ENCODE results near the gene CADM1. TPM values are rescaled to one million over a fixed set of nuclear protein-coding genes. Genes with fewer than 3 reads are reported as not detected.

The CADM1 gene
- total RNA-seq, 1 donor from 2014 or later, result 51.1 TPM

GRCh38 chr11:115126092-115126491, 378.1 kb downstream of the CADM1 start:
- intact Hi-C loops (cut with micrococcal nuclease), result no loop called here
- H3K9me3 ChIP-seq (replicated peaks), result no peaks in the 10 kb centered on the region
- no peak for TF ChIP-seq CTCF (IDR thresholded peaks at IDR 0.05; ENCODE audit: borderline replicate concordance)
- no peak for DNase-seq
- H3K4me1 ChIP-seq, result no peaks in the 10 kb centered on the region
- H3K4me3 ChIP-seq, result no peak overlapping the region
- H3K36me3 ChIP-seq, result no peaks in the 10 kb centered on the region
- peaks cover 11% of the 10 kb centered on the region for H3K27me3 ChIP-seq (ENCODE audit: low read depth)
- no peak overlapping the region for H3K27ac ChIP-seq (replicated peaks)

GRCh38 chr11:115124786-115125185, 379.4 kb downstream of the CADM1 start:
- Histone ChIP-seq H3K9me3 (replicated peaks) (no peaks in the 10 kb centered on the region), H3K4me3 (no peak overlapping the region), H3K27me3 (ENCODE audit: low read depth) (peaks cover 23% of the 10 kb centered on the region), H3K36me3 (no peaks in the 10 kb centered on the region), H3K27ac (replicated peaks) (no peak overlapping the region), H3K4me1 (no peaks in the 10 kb centered on the region)
- DNase-seq, result no peak
- TF ChIP-seq CTCF (IDR thresholded peaks at IDR 0.05; ENCODE audit: borderline replicate concordance), result no peak
- intact Hi-C loops (cut with micrococcal nuclease), result no loop called here

- no peak for TF ChIP-seq CTCF (IDR thresholded peaks at IDR 0.05; ENCODE audit: borderline replicate concordance)
- DNase-seq, result no peak
- Histone ChIP-seq H3K27me3 (ENCODE audit: low read depth) (peaks cover 31% of the 10 kb centered on the region), H3K36me3 (no peaks in the 10 kb centered on the region), H3K27ac (replicated peaks) (no peak overlapping the region), H3K4me1 (no peaks in the 10 kb centered on the region), H3K9me3 (replicated peaks) (no peaks in the 10 kb centered on the region), H3K4me3 (no peak overlapping the region)
- intact Hi-C loops (cut with micrococcal nuclease), result no loop called here
These were observed 380.6 kb downstream of the CADM1 start for GRCh38 chr11:115123641-115124040.

GRCh38 chr11:115122274-115122673, 381.9 kb downstream of the CADM1 start:
- H3K4me3 ChIP-seq, result no peak overlapping the region
- intact Hi-C loops (cut with micrococcal nuclease), result no loop called here
- no peaks in the 10 kb centered on the region for H3K36me3 ChIP-seq
- no peak for TF ChIP-seq CTCF (IDR thresholded peaks at IDR 0.05; ENCODE audit: borderline replicate concordance)
- H3K27me3 ChIP-seq (ENCODE audit: low read depth), result peaks cover 29% of the 10 kb centered on the region
- DNase-seq, result no peak
- H3K27ac ChIP-seq (replicated peaks), result no peak overlapping the region
- H3K9me3 ChIP-seq (replicated peaks), result no peaks in the 10 kb centered on the region
- no peaks in the 10 kb centered on the region for H3K4me1 ChIP-seq
